Measurements from ENCODE around the gene HYDIN.

The HYDIN gene

GRCh38 chr16:70809392-70810060 lies 421.0 kb downstream of the HYDIN start:
- no peak for DNase-seq

- DNase-seq, result no peak
Measured at GRCh38 chr16:70808371-70808770, 422.2 kb downstream of the HYDIN start.

GRCh38 chr16:70805787-70806186 lies 424.7 kb downstream of the HYDIN start:
- DNase-seq, result no peak

GRCh38 chr16:70805380-70805779 lies 425.1 kb downstream of the HYDIN start:
- DNase-seq, result no peak

GRCh38 chr16:70804734-70805169 lies 425.8 kb downstream of the HYDIN start:
- no peak for DNase-seq

GRCh38 chr16:70804153-70804733 lies 426.3 kb downstream of the HYDIN start:
- no peak for DNase-seq

- DNase-seq, result no peak
Measured at GRCh38 chr16:70803319-70803718, 427.2 kb downstream of the HYDIN start.

GRCh38 chr16:70801611-70802010 lies 428.9 kb downstream of the HYDIN start:
- DNase-seq, result no peak

GRCh38 chr16:70800781-70801480 lies 429.6 kb downstream of the HYDIN start, which contains the start of gene VAC14:
Gene VAC14 (minus strand): TSS chr16:70801158. CDS start chr16:70800900, 258 bp downstream.
- DNase-seq, result peak; percentile 61 to 73

- no peak for DNase-seq
Measured at GRCh38 chr16:70800311-70800710, 430.2 kb downstream of the HYDIN start.

GRCh38 chr16:70796301-70796700 lies 434.2 kb downstream of the HYDIN start:
- DNase-seq, result no peak

GRCh38 chr16:70795296-70795912 lies 435.1 kb downstream of the HYDIN start:
- no peak for DNase-seq

GRCh38 chr16:70793851-70794502 lies 436.5 kb downstream of the HYDIN start:
- DNase-seq, result no peak

- no peak for DNase-seq
Measured at GRCh38 chr16:70790815-70791214, 439.7 kb downstream of the HYDIN start.

- no peak for DNase-seq
Measured at GRCh38 chr16:70789595-70790447, 440.7 kb downstream of the HYDIN start.

- no peak for DNase-seq
Measured at GRCh38 chr16:70788668-70789594, 441.6 kb downstream of the HYDIN start.

GRCh38 chr16:70786020-70786755 lies 444.3 kb downstream of the HYDIN start:
- no peak for DNase-seq

GRCh38 chr16:70784692-70785555 lies 445.6 kb downstream of the HYDIN start:
- DNase-seq, result no peak

GRCh38 chr16:70782237-70782636 lies 448.3 kb downstream of the HYDIN start:
- no peak for DNase-seq
